Activated CD4-positive, alpha-beta memory T cell treated with anti-CD3 and anti-CD28 coated beads, Interleukin-2, amount 10 ng/mL, durations not matched to agents 7 days and 5 days (primary cell): ENCODE data around the gene ZDHHC3. TPM values are rescaled to one million over a fixed set of nuclear protein-coding genes. Genes with fewer than 3 reads are reported as not detected.

ENCODE experiments used
- CTCF ChIA-PET: fragments of 350-600 bp; sonication (Branson Sonifier 250); formaldehyde crosslinking; loops from one replicate; lab custom pipeline; 2021; ENCODE audit warnings: antibody characterized with exemption, inconsistent platforms; lab: Charles Lee
- POLR2A ChIA-PET: fragments of 350-600 bp; sonication (Branson Sonifier 250); formaldehyde crosslinking; loops from one replicate; lab custom pipeline; 2021; ENCODE audit warnings: antibody characterized with exemption; lab: Charles Lee
- DNase-seq: peaks from one replicate; pipeline ENCODE4 v3.0.0-alpha.2; 2020
- H3K27ac Mint-ChIP-seq: one replicate; pipeline ENCODE4 v1.8.0; 2021; ENCODE audit warnings: mild to moderate bottlenecking, mixed read lengths
- H3K27me3 Mint-ChIP-seq: one replicate; pipeline ENCODE4 v1.8.0; 2021; ENCODE audit warnings: mixed read lengths
- H3K36me3 Mint-ChIP-seq: one replicate; pipeline ENCODE4 v1.8.0; 2021; ENCODE audit warnings: low read depth, mixed read lengths
- H3K4me1 Mint-ChIP-seq: one replicate; pipeline ENCODE4 v1.8.0; 2021; ENCODE audit warnings: mixed read lengths
- H3K4me3 Mint-ChIP-seq: one replicate; pipeline ENCODE4 v1.8.0; 2021; ENCODE audit warnings: mild to moderate bottlenecking, mixed read lengths
- H3K9me3 Mint-ChIP-seq: one replicate; pipeline ENCODE4 v1.8.0; 2021; ENCODE audit warnings: mixed read lengths
- total RNA-seq, 2 experiments: library from RNA; stranded (reverse); gene quantifications; one replicate each; pipeline ENCODE4 v1.2.3, GENCODE V29; 2021

ZDHHC3 gene
- total RNA-seq, 2 experiments from 2014 or later, result 46.6 to 51.6 TPM

DNA sequence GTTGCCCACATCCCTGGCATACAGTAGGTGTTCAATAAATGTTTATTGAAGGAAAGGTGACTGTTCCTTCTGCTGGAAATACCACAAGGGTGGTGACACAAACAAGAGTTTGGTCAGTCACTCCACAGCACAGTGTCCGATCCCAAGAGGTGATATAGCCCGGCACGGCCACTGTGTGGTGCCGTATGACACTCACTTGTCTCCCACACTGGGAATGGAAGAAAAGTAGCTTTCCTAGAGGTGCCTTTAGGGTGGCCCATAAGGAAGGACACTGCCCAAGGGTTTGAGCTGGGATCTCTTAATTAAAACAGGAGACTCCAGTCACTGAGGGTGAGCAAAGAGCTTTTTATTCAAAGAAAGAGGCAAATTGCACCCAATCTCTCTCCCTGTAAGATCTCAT lies 61.0 kb downstream of the ZDHHC3 start:
- no peaks in the 10 kb centered on the region for H3K9me3 Mint-ChIP-seq
- no peak overlapping the region for H3K27ac Mint-ChIP-seq
- no peaks in the 10 kb centered on the region for H3K4me1 Mint-ChIP-seq
- POLR2A ChIA-PET, result interaction anchor here (0.9 kb wide), 1 partner anchor 61 kb away, joined by 4 read pairs; the partner anchor contains the start of genes EXOSC7 and ZDHHC3
- CTCF ChIA-PET, result interaction anchor here (0.6 to 5.2 kb wide), 8 partner anchors 9 to 386 kb away, joined by 3 to 34 read pairs (median 3); no protein-coding TSS in a partner anchor
- DNase-seq, result no peak
- H3K27me3 Mint-ChIP-seq, result peaks cover 6% of the 10 kb centered on the region
- no peaks in the 10 kb centered on the region for H3K36me3 Mint-ChIP-seq
- no peak overlapping the region for H3K4me3 Mint-ChIP-seq

DNA sequence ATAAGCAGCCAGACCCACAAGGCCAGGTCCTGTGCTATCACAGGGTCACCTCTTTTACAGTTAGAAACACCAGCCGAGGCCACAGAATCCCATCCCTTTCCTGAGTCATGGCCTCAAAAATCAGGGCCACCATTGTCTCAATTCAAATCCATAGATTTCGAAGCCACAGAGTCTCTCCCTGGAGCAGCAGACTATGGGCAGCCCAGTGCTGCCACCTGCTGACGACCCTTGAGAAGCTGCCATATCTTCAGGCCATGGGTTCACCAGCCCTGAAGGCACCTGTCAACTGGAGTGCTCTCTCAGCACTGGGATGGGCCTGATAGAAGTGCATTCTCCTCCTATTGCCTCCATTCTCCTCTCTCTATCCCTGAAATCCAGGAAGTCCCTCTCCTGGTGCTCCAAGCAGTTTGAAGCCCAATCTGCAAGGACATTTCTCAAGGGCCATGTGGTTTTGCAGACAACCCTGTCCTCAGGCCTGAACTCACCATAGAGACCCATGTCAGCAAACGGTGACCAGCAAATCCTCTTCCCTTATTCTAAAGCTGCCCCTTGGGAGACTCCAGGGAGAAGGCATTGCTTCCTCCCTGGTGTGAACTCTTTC lies 62.0 kb downstream of the ZDHHC3 start:
- POLR2A ChIA-PET, result interaction anchor here (1.3 kb wide), 1 partner anchor 10 kb away, joined by 3 read pairs; no protein-coding TSS in a partner anchor
- peak; percentile 65 for DNase-seq
- Mint-ChIP-seq H3K4me1 (no peaks in the 10 kb centered on the region), H3K27ac (no peak overlapping the region), H3K9me3 (no peaks in the 10 kb centered on the region), H3K4me3 (no peak overlapping the region), H3K36me3 (no peaks in the 10 kb centered on the region), H3K27me3 (peaks cover 12% of the 10 kb centered on the region)
- CTCF ChIA-PET, result interaction anchor here (0.8 to 5.2 kb wide), 12 partner anchors 8 to 385 kb away, joined by 3 to 34 read pairs (median 3); no protein-coding TSS in a partner anchor

DNA sequence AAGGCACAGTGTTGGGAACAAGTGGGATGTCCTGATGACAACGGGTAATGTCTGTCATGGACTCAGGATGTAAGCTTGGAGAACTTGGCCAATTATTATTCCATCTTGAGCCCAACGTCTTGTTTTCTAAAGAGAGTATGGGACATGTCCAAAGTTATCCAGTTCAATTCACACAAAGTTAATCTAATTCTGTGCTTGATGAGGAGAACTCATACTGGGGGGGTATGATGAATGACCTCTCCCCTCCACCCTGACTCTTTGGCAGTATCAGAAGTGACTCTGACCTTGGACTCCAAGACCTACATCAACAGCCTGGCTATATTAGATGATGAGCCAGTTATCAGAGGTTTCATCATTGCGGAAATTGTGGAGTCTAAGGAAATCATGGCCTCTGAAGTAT lies 65.3 kb downstream of the ZDHHC3 start:
- no peak for DNase-seq
- no peaks in the 10 kb centered on the region for H3K9me3 Mint-ChIP-seq
- H3K27me3 Mint-ChIP-seq, result peaks cover 12% of the 10 kb centered on the region
- H3K4me1 Mint-ChIP-seq, result no peaks in the 10 kb centered on the region
- H3K36me3 Mint-ChIP-seq, result no peaks in the 10 kb centered on the region
- CTCF ChIA-PET, result no interaction called here
- no peak overlapping the region for H3K4me3 Mint-ChIP-seq
- H3K27ac Mint-ChIP-seq, result no peak overlapping the region
- POLR2A ChIA-PET, result no interaction called here

DNA sequence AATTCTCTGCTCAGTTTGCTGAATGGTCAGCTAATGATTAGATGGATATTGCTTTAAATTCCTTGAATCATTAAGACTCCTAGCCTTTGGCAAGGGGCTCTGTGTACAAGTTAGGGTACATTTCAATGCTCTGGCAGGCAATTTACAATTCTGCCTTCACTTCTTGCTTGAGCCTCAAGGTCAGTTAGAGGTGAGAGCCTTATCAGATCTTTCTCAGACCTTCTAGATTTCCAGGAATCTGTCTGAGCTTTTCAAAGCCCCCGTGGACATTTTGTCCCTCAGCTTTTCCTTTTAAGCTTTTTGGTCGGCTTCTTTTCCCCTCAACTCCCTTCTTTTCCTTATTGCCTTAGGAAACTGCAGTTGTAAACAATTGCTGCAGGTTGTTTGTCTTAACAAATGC lies 66.9 kb downstream of the ZDHHC3 start:
- H3K4me3 Mint-ChIP-seq, result no peak overlapping the region
- H3K36me3 Mint-ChIP-seq, result no peaks in the 10 kb centered on the region
- no peaks in the 10 kb centered on the region for H3K9me3 Mint-ChIP-seq
- ChIA-PET CTCF (no interaction called here), POLR2A (interaction anchor here (1.1 kb wide), 1 partner anchor 18 kb away, joined by 3 read pairs; no protein-coding TSS in a partner anchor)
- H3K27ac Mint-ChIP-seq, result no peak overlapping the region
- no peaks in the 10 kb centered on the region for H3K4me1 Mint-ChIP-seq
- peaks cover 13% of the 10 kb centered on the region for H3K27me3 Mint-ChIP-seq
- no peak for DNase-seq

DNA sequence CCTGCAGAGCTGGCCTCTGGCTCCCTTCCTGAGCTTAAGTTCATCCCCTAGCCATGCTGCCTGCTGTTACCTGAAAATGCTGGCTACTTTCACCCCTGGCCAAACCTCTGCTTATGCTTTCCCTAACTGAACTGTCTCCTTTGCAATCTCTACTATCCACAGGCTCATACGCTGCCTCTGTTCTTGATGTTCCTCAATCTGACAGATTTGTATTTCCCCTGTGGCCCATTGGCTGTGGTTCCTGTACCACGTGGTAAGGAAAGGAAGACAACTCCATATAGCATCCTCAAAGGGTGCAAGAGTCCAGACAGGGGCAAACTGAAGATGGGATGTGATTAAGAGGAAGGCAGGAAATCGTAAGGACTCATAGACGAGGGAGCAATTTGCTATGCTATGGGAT lies 68.4 kb downstream of the ZDHHC3 start:
- ChIA-PET CTCF (no interaction called here), POLR2A (no interaction called here)
- no peaks in the 10 kb centered on the region for H3K9me3 Mint-ChIP-seq

DNA sequence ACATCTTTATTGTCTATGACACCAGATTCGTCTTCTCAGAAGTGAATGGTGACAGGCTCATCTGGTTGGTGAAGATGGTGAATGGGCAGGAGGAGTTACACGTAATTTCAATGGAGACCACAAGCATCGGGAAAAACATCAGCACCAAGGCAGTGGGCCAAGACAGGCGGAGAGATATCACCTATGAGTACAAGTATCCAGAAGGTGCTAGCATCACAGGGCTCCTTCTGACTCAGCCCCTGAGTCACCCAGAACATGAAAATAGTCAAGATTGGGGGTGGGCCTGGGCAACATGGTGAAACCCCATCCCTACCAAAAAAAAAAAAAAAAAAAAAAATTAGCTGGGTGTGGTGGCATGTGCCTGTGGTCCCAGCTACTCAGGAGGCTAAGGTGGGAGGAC lies 69.0 kb downstream of the ZDHHC3 start:
- no peaks in the 10 kb centered on the region for H3K9me3 Mint-ChIP-seq
- no peaks in the 10 kb centered on the region for H3K4me1 Mint-ChIP-seq
- ChIA-PET CTCF (no interaction called here), POLR2A (no interaction called here)
- H3K4me3 Mint-ChIP-seq, result no peak overlapping the region
- H3K27ac Mint-ChIP-seq, result no peak overlapping the region
- no peaks in the 10 kb centered on the region for H3K36me3 Mint-ChIP-seq
- peaks cover 10% of the 10 kb centered on the region for H3K27me3 Mint-ChIP-seq
- DNase-seq, result no peak

More for the DNA sequence above, 68.4 kb downstream of the ZDHHC3 start:
- H3K4me3 Mint-ChIP-seq, result no peak overlapping the region
- DNase-seq, result no peak
- H3K27me3 Mint-ChIP-seq, result peaks cover 10% of the 10 kb centered on the region
- H3K4me1 Mint-ChIP-seq, result no peaks in the 10 kb centered on the region
- H3K36me3 Mint-ChIP-seq, result no peaks in the 10 kb centered on the region
- no peak overlapping the region for H3K27ac Mint-ChIP-seq

DNA sequence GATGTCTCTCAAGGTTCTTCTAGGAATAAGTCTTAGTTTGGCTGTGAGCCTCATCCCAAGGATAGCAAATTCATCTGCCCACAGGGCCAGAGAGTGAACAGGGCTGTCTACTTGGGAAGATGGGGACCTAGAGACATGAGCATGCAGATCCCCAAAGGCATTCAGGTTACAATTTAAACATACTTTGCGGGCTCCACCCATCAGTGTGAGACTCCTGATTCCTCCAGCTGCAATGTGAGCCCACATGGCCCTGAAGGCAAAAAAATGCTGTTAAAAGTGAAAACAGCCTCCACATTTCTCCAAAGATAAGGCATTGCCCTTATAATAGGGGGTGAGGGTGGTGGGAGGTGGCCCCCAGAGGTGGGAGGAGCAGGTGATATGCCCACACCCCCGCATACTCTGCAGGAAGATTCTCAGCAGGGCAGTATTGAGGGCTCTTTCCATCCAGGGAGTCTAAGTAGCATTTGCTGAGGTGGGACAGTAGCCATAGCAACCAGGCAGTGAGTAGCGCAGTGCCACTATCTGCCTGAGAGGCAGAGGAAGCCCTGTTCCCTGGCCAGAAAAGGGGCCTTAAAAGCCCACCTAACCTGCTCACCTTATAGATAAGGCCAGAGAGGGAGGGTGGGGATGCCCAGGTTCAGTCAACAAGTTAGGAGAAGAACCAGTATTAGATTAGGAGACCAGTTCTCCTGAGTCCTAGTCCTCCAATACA lies 70.4 kb downstream of the ZDHHC3 start:
- peaks cover 10% of the 10 kb centered on the region for H3K27me3 Mint-ChIP-seq
- H3K36me3 Mint-ChIP-seq, result no peaks in the 10 kb centered on the region
- H3K4me1 Mint-ChIP-seq, result no peaks in the 10 kb centered on the region
- POLR2A ChIA-PET, result no interaction called here
- no peak overlapping the region for H3K27ac Mint-ChIP-seq
- H3K9me3 Mint-ChIP-seq, result no peaks in the 10 kb centered on the region
- CTCF ChIA-PET, result interaction anchor here (1.2 kb wide), 1 partner anchor 9 kb away, joined by 3 read pairs; no protein-coding TSS in a partner anchor
- no peak overlapping the region for H3K4me3 Mint-ChIP-seq
- DNase-seq, result no peak

DNA sequence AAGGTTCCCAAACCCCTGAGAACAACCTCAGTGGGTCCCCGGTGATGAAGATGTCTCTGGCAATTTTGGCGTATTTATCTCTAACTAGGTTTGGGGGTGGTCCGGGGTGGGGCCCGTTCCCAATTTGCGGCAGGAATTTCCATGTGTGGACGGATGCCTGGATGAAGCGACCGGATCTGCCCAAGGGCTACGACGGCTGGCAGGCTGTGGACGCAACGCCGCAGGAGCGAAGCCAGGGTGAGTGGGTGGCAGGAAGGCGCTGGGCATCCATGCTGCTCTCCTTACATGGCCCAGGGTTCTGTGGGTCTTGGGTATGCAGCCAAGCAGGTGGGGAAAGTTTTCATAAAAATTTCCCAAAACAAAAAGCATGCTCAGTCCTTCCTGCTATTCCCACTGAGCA lies 72.2 kb downstream of the ZDHHC3 start:
- no peaks in the 10 kb centered on the region for H3K36me3 Mint-ChIP-seq
- POLR2A ChIA-PET, result no interaction called here

DNA sequence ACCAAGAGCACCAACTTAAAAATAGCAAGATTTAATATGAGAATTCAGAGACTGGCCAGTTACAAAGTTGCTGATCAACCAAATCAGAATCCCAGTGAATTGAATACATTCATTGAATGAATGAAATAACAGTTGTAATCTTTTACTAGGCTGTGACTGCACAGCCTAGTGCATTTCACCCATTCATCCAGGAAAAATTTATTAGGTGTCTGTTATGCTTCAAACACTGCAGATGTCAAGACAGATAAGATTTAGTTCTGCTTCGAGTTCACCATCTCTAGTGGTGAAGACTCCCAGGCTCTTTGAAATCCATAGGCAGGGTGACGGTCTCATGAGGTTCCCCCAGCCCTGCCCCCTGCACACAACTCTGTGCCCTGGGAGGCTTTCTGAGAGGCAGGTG lies 72.7 kb downstream of the ZDHHC3 start:
- H3K9me3 Mint-ChIP-seq, result no peaks in the 10 kb centered on the region
- no peaks in the 10 kb centered on the region for H3K36me3 Mint-ChIP-seq
- H3K27ac Mint-ChIP-seq, result no peak overlapping the region
- no peak overlapping the region for H3K4me3 Mint-ChIP-seq
- H3K4me1 Mint-ChIP-seq, result no peaks in the 10 kb centered on the region
- H3K27me3 Mint-ChIP-seq, result peaks cover 1% of the 10 kb centered on the region
- CTCF ChIA-PET, result no interaction called here
- POLR2A ChIA-PET, result no interaction called here
- no peak for DNase-seq

More for the DNA sequence above, 72.2 kb downstream of the ZDHHC3 start:
- no peak for DNase-seq
- Mint-ChIP-seq H3K4me3 (no peak overlapping the region), H3K27me3 (peaks cover 1% of the 10 kb centered on the region), H3K27ac (no peak overlapping the region), H3K4me1 (no peaks in the 10 kb centered on the region), H3K9me3 (no peaks in the 10 kb centered on the region)
- CTCF ChIA-PET, result no interaction called here

DNA sequence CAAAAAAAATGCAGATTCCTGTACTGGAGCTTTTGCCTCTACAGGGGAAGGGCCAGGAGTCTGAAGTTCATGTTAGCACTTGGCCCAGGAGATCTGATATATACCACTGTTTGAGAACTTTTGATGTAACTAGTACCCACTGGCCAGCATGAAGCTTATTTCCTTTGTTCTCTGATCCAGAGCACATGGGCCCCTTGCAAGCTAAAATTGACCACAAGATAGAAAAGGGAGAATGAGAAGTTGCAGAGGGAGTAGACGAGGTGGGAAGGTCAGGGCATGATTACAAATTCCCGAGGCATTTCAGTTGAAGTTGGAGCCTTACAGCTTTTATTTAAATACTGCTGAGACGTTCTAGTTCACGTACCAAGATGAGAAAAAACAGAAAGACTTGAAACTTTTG lies 73.3 kb downstream of the ZDHHC3 start:
- no peaks in the 10 kb centered on the region for H3K4me1 Mint-ChIP-seq
- no peaks in the 10 kb centered on the region for H3K9me3 Mint-ChIP-seq
- no peak for DNase-seq
- peaks cover 1% of the 10 kb centered on the region for H3K27me3 Mint-ChIP-seq
- CTCF ChIA-PET, result no interaction called here
- no peak overlapping the region for H3K27ac Mint-ChIP-seq
- POLR2A ChIA-PET, result no interaction called here
- H3K36me3 Mint-ChIP-seq, result no peaks in the 10 kb centered on the region
- H3K4me3 Mint-ChIP-seq, result no peak overlapping the region

DNA sequence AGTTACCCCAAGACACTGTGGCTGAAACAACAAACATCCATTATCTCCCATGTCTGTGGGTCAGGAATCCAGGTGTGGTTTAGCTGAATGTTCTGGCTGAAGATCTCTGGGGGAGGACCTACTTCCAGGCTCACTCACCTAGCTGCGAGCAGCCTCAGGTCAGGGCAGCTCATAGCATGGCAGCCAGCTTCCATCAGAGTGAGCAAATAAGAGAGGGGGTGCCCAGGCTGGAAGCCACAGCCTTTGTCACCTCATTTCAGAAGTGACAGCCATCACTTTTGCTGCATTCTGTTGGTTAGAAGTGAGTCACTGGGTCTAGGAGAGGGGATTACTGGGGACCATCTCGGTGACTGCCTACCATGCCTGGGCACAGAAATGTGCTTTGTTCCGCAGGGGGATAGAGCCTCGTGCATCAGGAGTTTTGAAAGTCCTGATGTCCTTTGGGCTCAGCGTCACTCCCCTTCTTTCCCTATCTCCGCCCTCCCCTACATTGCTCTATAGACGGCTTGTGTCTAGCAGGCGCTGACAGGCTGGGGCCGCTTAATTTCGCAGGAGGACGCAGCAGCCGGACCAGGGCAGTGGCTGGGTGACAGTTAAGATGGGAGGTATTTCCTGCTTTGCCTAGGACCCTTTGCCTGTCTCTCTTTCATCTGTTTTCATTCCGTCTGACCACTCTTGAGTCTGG lies 76.1 kb downstream of the ZDHHC3 start:
- Mint-ChIP-seq H3K9me3 (no peaks in the 10 kb centered on the region), H3K4me1 (no peaks in the 10 kb centered on the region), H3K27me3 (no peaks in the 10 kb centered on the region), H3K27ac (no peak overlapping the region), H3K36me3 (no peaks in the 10 kb centered on the region), H3K4me3 (no peak overlapping the region)
- POLR2A ChIA-PET, result no interaction called here
- CTCF ChIA-PET, result no interaction called here
- no peak for DNase-seq

DNA sequence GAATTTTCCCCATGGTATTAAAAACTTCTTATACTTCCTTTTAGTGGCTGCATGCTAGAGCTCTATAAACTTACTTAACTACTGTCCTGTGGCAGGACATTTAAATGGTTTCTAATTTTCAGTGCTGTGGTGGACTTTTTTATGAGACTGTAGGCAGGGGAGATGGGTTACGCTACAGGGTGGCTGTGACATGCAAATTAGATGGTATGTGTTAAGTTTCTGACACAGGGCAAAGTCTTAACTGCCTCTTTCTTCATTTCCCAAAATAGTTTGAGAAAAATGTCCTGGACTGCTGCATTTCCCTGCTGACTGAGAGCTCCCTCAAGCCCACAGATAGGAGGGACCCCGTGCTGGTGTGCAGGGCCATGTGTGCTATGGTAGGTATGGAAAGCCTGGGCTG lies 79.5 kb downstream of the ZDHHC3 start:
- ChIA-PET POLR2A (no interaction called here), CTCF (interaction anchor here (1.1 kb wide), 1 partner anchor 9 kb away, joined by 3 read pairs; no protein-coding TSS in a partner anchor)
- Mint-ChIP-seq H3K27ac (no peak overlapping the region), H3K4me1 (no peaks in the 10 kb centered on the region), H3K36me3 (no peaks in the 10 kb centered on the region), H3K27me3 (no peaks in the 10 kb centered on the region), H3K4me3 (no peak overlapping the region), H3K9me3 (no peaks in the 10 kb centered on the region)
- no peak for DNase-seq

DNA sequence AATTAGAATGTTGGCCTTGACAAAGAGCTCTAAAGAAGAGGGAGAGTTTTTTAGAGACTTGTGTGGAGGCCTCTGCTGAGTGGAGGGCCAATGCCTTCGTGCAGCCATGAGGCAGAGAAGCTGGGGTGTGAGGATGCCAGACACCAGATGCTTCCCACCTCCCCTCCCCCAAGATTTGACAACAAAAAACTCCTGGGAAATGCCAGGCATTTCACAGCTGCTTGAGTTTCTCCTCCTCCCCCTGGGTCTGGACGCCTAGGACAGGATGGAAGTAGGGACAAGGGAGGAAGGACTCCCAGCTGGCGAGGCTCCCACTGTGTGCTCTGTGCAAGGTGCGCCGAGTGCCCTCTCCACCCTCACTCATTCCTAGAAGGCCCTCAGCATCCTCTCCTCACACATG lies 81.5 kb downstream of the ZDHHC3 start:
- Mint-ChIP-seq H3K9me3 (no peaks in the 10 kb centered on the region), H3K4me3 (no peak overlapping the region), H3K4me1 (no peaks in the 10 kb centered on the region), H3K27ac (no peak overlapping the region), H3K27me3 (no peaks in the 10 kb centered on the region), H3K36me3 (no peaks in the 10 kb centered on the region)
- ChIA-PET POLR2A (no interaction called here), CTCF (no interaction called here)
- no peak for DNase-seq
